ENCODE measurements around the gene RAB6B. TPM values are rescaled to one million over a fixed set of nuclear protein-coding genes. Genes with fewer than 3 reads are reported as not detected.
A peak's percentile ranks its signal among the peaks of the same experiment; 100 is the strongest.

Gene RAB6B
- total and polyA plus RNA-seq, 2 donors (not counting 1 experiment from before 2014, with no cell fraction given) = 0.83 to 1.5 TPM

- Histone ChIP-seq H3K4me1 (ENCODE audit: control insufficient read depth, extremely low read depth, insufficient read depth, low read length) (peaks cover 2% of the 10 kb centered on the region), H3K27me3 (ENCODE audit: control insufficient read depth, insufficient read depth, low read length) (no peaks in the 10 kb centered on the region), H3K36me3 (ENCODE audit: control insufficient read depth, insufficient read depth, low read length) (peaks cover 8% of the 10 kb centered on the region), H2AFZ (ENCODE audit: low read length) (no peak overlapping the region), H3K4me3 (replicated peaks in 1 of 4; ENCODE audit: control extremely low read depth in 1 of 4, insufficient read depth in 1 of 4, low read depth in 3 of 4, low read length in 4 of 4) (no peak overlapping the region), H3K27ac (ENCODE audit: insufficient read depth, low read length) (no peak overlapping the region), H3K9me3 (ENCODE audit: control insufficient read depth, insufficient read depth, low read depth, low read length) (no peaks in the 10 kb centered on the region), H3K79me2 (ENCODE audit: control insufficient read depth, insufficient read depth, low read length) (no peaks in the 10 kb centered on the region), H3K9ac (ENCODE audit: insufficient read depth, low read length) (no peak overlapping the region), H3K4me2 (ENCODE audit: extremely low read depth, insufficient read depth, low read length) (no peak overlapping the region), H4K20me1 (ENCODE audit: control insufficient read depth, extremely low read depth, insufficient read depth, low read length) (no peaks in the 10 kb centered on the region)
- TF ChIP-seq CTCF (conservative IDR thresholded peaks at IDR 0.05 in 1 of 2, IDR thresholded peaks at IDR 0.05 in 1 of 2; ENCODE audit: low read depth in 1 of 2, low read length in 2 of 2) = no peak
- no peak for TF ChIP-seq EZH2 (IDR thresholded peaks at IDR 0.05; ENCODE audit: low read length, missing control alignments)
- DNase-seq (ENCODE audit: low read depth in 2 of 2) = no peak
Measured at GRCh38 chr3:133825969-133826727, 69.5 kb downstream of the RAB6B start.

GRCh38 chr3:133824961-133825485 is 70.7 kb downstream of the RAB6B start:
- Histone ChIP-seq H3K4me3 (replicated peaks in 1 of 4; ENCODE audit: control extremely low read depth in 1 of 4, insufficient read depth in 1 of 4, low read depth in 3 of 4, low read length in 4 of 4) (no peak overlapping the region), H3K9ac (ENCODE audit: insufficient read depth, low read length) (no peak overlapping the region), H3K27me3 (ENCODE audit: control insufficient read depth, insufficient read depth, low read length) (no peaks in the 10 kb centered on the region), H3K79me2 (ENCODE audit: control insufficient read depth, insufficient read depth, low read length) (no peaks in the 10 kb centered on the region), H3K27ac (ENCODE audit: insufficient read depth, low read length) (no peak overlapping the region), H3K4me2 (ENCODE audit: extremely low read depth, insufficient read depth, low read length) (no peak overlapping the region), H4K20me1 (ENCODE audit: control insufficient read depth, extremely low read depth, insufficient read depth, low read length) (no peaks in the 10 kb centered on the region), H3K4me1 (ENCODE audit: control insufficient read depth, extremely low read depth, insufficient read depth, low read length) (peaks cover 2% of the 10 kb centered on the region), H2AFZ (ENCODE audit: low read length) (no peak overlapping the region), H3K9me3 (ENCODE audit: control insufficient read depth, insufficient read depth, low read depth, low read length) (no peaks in the 10 kb centered on the region), H3K36me3 (ENCODE audit: control insufficient read depth, insufficient read depth, low read length) (peaks cover 16% of the 10 kb centered on the region)
- TF ChIP-seq CTCF (conservative IDR thresholded peaks at IDR 0.05 in 1 of 2, IDR thresholded peaks at IDR 0.05 in 1 of 2; ENCODE audit: low read depth in 1 of 2, low read length in 2 of 2) = no peak
- TF ChIP-seq EZH2 (IDR thresholded peaks at IDR 0.05; ENCODE audit: low read length, missing control alignments) = no peak
- DNase-seq (ENCODE audit: low read depth in 2 of 2) = no peak

- peaks cover 21% of the 10 kb centered on the region for H3K36me3 ChIP-seq (ENCODE audit: control insufficient read depth, insufficient read depth, low read length)
- no peak overlapping the region for H2AFZ ChIP-seq (ENCODE audit: low read length)
- DNase-seq (ENCODE audit: low read depth in 2 of 2) = peak; percentile 69 to 77
- H3K9me3 ChIP-seq (ENCODE audit: control insufficient read depth, insufficient read depth, low read depth, low read length) = no peaks in the 10 kb centered on the region
- TF ChIP-seq CTCF (conservative IDR thresholded peaks at IDR 0.05 in 1 of 2, IDR thresholded peaks at IDR 0.05 in 1 of 2; ENCODE audit: low read depth in 1 of 2, low read length in 2 of 2) (peak in 1 of 2 donors; percentile 22), EZH2 (IDR thresholded peaks at IDR 0.05; ENCODE audit: low read length, missing control alignments) (no peak)
- no peak overlapping the region for H3K4me2 ChIP-seq (ENCODE audit: extremely low read depth, insufficient read depth, low read length)
- no peak overlapping the region for H3K27ac ChIP-seq (ENCODE audit: insufficient read depth, low read length)
- H4K20me1 ChIP-seq (ENCODE audit: control insufficient read depth, extremely low read depth, insufficient read depth, low read length) = no peaks in the 10 kb centered on the region
- no peaks in the 10 kb centered on the region for H3K27me3 ChIP-seq (ENCODE audit: control insufficient read depth, insufficient read depth, low read length)
- no peak overlapping the region for H3K9ac ChIP-seq (ENCODE audit: insufficient read depth, low read length)
- H3K4me1 ChIP-seq (ENCODE audit: control insufficient read depth, extremely low read depth, insufficient read depth, low read length) = peaks cover 2% of the 10 kb centered on the region
- H3K4me3 ChIP-seq (replicated peaks in 1 of 4; ENCODE audit: control extremely low read depth in 1 of 4, insufficient read depth in 1 of 4, low read depth in 3 of 4, low read length in 4 of 4) = no peak overlapping the region
- no peaks in the 10 kb centered on the region for H3K79me2 ChIP-seq (ENCODE audit: control insufficient read depth, insufficient read depth, low read length)
Measured at GRCh38 chr3:133821767-133822638, 73.7 kb downstream of the RAB6B start.
